Smooth muscle cell (in vitro differentiated cells): ENCODE measurements around the gene TECTA. TPM values are rescaled to one million over a fixed set of nuclear protein-coding genes. Genes with fewer than 3 reads are reported as not detected.

ENCODE experiments used
- DNase-seq: peaks from one replicate; lab custom pipeline; 2025; ENCODE audit not compliant: unreplicated experiment; lab: John Stamatoyannopoulos, UW
- H2AFZ ChIP-seq: fragments of 200-600 bp; sonication (generic); 2 replicates; pipeline ENCODE4 v1.6.0; 2016; ENCODE audit warnings: antibody characterized with exemption, low read depth, mild to moderate bottlenecking
- H3F3A ChIP-seq: fragments of 200-600 bp; sonication (generic); 2 replicates; pipeline ENCODE4 v1.6.0; 2017; ENCODE audit warnings: antibody characterized with exemption, low read depth
- H3K27ac ChIP-seq: fragments of 200-600 bp; sonication (generic); 2 replicates; pipeline ENCODE4 v1.5.1; 2016; ENCODE audit warnings: low read depth, mild to moderate bottlenecking
- H3K27me3 ChIP-seq: fragments of 200-600 bp; sonication (generic); 2 replicates; pipeline ENCODE4 v1.6.1; 2016; ENCODE audit warnings: low read depth, mild to moderate bottlenecking
- H3K36me3 ChIP-seq: fragments of 200-600 bp; sonication (generic); 2 replicates; pipeline ENCODE4 v1.5.1; 2016; ENCODE audit warnings: low read depth
- H3K4me1 ChIP-seq: fragments of 200-600 bp; sonication (generic); 2 replicates; pipeline ENCODE4 v1.5.1; 2016; ENCODE audit warnings: low read depth
- H3K4me2 ChIP-seq: fragments of 200-600 bp; sonication (generic); 2 replicates; pipeline ENCODE4 v1.6.0; 2016; ENCODE audit warnings: mild to moderate bottlenecking
- H3K4me3 ChIP-seq: fragments of 200-600 bp; sonication (generic); 2 replicates; pipeline ENCODE4 v1.5.1; 2016; ENCODE audit warnings: mild to moderate bottlenecking
- H3K79me2 ChIP-seq: fragments of 200-600 bp; sonication (generic); 2 replicates; pipeline ENCODE4 v1.6.0; 2016; ENCODE audit warnings: low read depth, mild to moderate bottlenecking
- H3K9ac ChIP-seq: fragments of 200-600 bp; sonication (generic); 2 replicates; pipeline ENCODE4 v1.6.0; 2016; ENCODE audit warnings: low read depth
- H3K9me3 ChIP-seq: fragments of 200-600 bp; sonication (generic); replicated peaks from 2 replicates; pipeline ENCODE4 v1.5.1; 2016; ENCODE audit warnings: low read depth
- H4K20me1 ChIP-seq: fragments of 200-600 bp; sonication (generic); 2 replicates; pipeline ENCODE4 v1.6.0; 2016; ENCODE audit warnings: low read depth
- WGBS: methylation state at CpG from one replicate; pipeline ENCODE4 v1.1.7; 2016; ENCODE audit warnings: low lambda C conversion rate; 5-methylcytosine and 5-hydroxymethylcytosine counted together
- polyA plus RNA-seq: library from polyadenylated mRNA; unstranded; fragments of >200 nt; fragmentation: Nextera tagmentation; extraction: Ambion mirVana; gene quantifications from 2 replicates; pipeline ENCODE4 v1.2.1, GENCODE V29; 2016
- total RNA-seq: library from RNA; depleted of rRNA; stranded (reverse); fragments of >200 nt; gene quantifications from 2 replicates; pipeline ENCODE4 v1.2.3, GENCODE V29; 2014
- TF ChIP-seq, protein P1 (sequence below): fragments of 200-600 bp; sonication (generic); IDR thresholded peaks from 2 replicates; pipeline ENCODE4 v1.5.1; 2017; ENCODE audit warnings: borderline replicate concordance, mild to moderate bottlenecking, antibody characterized with exemption; ENCODE audit not compliant: insufficient read depth, poor library complexity, severe bottlenecking

Gene TECTA
- total and polyA plus RNA-seq, 2 experiments from 2014 or later = 0.59 to 1.5 TPM

DNA sequence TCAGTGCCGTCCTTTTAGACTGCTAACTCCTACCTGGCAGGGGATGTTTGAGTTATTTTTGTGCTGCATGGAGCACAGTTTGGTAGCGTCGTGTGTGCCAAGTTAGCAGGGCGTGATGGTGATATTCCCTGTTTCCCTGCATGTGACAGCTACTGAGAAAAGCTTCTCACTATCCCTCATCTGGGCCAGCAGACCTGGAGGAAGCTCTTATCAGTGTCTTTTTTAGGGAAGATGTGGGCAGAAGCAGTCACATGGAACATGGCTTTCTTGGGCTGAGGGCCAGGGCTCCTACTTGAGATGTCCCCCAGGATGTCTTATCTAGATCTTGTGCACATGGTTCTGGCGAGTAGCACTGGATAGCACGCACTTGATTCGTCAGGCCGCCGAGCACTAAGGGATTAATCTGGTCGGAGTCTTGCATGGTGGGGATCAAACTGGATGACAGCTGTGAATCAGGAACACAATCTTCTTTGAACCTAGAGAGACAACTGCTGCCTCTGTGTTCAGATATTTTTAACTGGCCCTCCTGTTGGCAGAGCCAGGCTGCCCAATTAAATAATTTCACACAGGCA is 33.8 kb downstream of the TECTA start:
- H2AFZ ChIP-seq = no peak overlapping the region
- H4K20me1 ChIP-seq = no peaks in the 10 kb centered on the region
- H3K4me2 ChIP-seq = no peak overlapping the region
- H3K4me1 ChIP-seq = no peaks in the 10 kb centered on the region
- H3K9me3 ChIP-seq = no peaks in the 10 kb centered on the region
- WGBS = 56% methylated on average over 10 of the region's 10 CpGs
- no peak overlapping the region for H3K4me3 ChIP-seq
- H3K27ac ChIP-seq = no peak overlapping the region
- DNase-seq = no peak
- no peaks in the 10 kb centered on the region for H3K27me3 ChIP-seq
- H3K9ac ChIP-seq = no peak overlapping the region
- TF ChIP-seq, protein P1, sequence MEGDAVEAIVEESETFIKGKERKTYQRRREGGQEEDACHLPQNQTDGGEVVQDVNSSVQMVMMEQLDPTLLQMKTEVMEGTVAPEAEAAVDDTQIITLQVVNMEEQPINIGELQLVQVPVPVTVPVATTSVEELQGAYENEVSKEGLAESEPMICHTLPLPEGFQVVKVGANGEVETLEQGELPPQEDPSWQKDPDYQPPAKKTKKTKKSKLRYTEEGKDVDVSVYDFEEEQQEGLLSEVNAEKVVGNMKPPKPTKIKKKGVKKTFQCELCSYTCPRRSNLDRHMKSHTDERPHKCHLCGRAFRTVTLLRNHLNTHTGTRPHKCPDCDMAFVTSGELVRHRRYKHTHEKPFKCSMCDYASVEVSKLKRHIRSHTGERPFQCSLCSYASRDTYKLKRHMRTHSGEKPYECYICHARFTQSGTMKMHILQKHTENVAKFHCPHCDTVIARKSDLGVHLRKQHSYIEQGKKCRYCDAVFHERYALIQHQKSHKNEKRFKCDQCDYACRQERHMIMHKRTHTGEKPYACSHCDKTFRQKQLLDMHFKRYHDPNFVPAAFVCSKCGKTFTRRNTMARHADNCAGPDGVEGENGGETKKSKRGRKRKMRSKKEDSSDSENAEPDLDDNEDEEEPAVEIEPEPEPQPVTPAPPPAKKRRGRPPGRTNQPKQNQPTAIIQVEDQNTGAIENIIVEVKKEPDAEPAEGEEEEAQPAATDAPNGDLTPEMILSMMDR = no peak
- no peaks in the 10 kb centered on the region for H3F3A ChIP-seq
- no peaks in the 10 kb centered on the region for H3K79me2 ChIP-seq
- H3K36me3 ChIP-seq = no peaks in the 10 kb centered on the region

- H3K27me3 ChIP-seq = no peaks in the 10 kb centered on the region
- H3K36me3 ChIP-seq = no peaks in the 10 kb centered on the region
- WGBS = 94% methylated on average over 11 of the region's 11 CpGs
- no peaks in the 10 kb centered on the region for H3F3A ChIP-seq
- no peak overlapping the region for H3K9ac ChIP-seq
- H2AFZ ChIP-seq = no peak overlapping the region
- H3K4me3 ChIP-seq = no peak overlapping the region
- no peak overlapping the region for H3K27ac ChIP-seq
- no peak overlapping the region for H3K4me2 ChIP-seq
- H4K20me1 ChIP-seq = no peaks in the 10 kb centered on the region
- H3K79me2 ChIP-seq = no peaks in the 10 kb centered on the region
- H3K4me1 ChIP-seq = no peaks in the 10 kb centered on the region
- TF ChIP-seq, protein P1 = no peak
- no peaks in the 10 kb centered on the region for H3K9me3 ChIP-seq
- no peak for DNase-seq
Measured at GRCh38 chr11:121137005-121137404, 36.0 kb downstream of the TECTA start.

DNA sequence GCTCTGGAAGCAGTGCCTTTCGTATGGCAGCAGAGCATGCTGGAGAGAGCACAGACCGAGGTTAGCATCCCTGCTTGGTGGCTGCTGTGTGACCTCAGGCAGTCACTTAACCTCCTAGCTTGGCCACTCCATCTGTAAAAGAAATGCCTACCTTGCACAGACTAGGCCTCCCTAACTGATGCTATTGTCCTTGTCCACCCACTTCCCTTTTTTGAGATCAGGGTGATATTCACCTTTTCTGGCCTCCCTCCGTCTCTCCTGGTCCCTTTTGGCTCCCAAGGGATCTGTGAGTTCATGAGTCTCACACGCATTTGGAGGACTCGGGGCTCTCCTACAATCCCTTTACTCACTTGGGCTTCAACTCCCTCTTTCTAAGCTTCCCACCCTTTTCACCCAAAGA is 37.2 kb downstream of the TECTA start:
- H3K4me1 ChIP-seq = no peaks in the 10 kb centered on the region
- TF ChIP-seq, protein P1 = no peak
- no peaks in the 10 kb centered on the region for H3K27me3 ChIP-seq
- no peak for DNase-seq
- H3K9ac ChIP-seq = no peak overlapping the region
- no peaks in the 10 kb centered on the region for H3K36me3 ChIP-seq
- no peaks in the 10 kb centered on the region for H4K20me1 ChIP-seq
- no peak overlapping the region for H3K27ac ChIP-seq
- H2AFZ ChIP-seq = no peak overlapping the region
- no peaks in the 10 kb centered on the region for H3F3A ChIP-seq
- no peaks in the 10 kb centered on the region for H3K79me2 ChIP-seq
- 96% methylated on average over 5 of the region's 5 CpGs for WGBS
- H3K4me3 ChIP-seq = no peak overlapping the region
- no peak overlapping the region for H3K4me2 ChIP-seq
- H3K9me3 ChIP-seq = no peaks in the 10 kb centered on the region

DNA sequence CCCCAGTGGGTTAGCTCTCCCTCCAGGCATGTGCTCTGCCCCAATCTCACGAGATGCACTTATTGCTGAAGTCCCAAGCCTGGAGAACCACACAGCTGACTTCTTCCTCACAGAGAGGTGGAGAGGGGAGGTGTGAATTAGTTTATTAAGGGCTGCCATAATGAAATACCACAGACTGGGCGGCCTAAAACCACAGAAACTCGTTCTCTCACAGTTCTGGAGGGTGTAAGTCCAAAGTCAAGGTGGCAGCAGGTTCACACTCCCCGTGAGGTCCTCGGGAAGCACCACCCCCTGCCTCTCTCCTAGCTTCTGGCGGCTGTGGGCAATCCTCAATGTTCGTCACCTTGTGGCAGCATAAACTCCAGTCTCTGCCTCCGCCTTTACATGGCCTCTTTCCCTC is 39.3 kb downstream of the TECTA start:
- TF ChIP-seq, protein P1 = no peak
- 86% methylated on average over 8 of the region's 8 CpGs for WGBS
- Histone ChIP-seq H3K9ac (no peak overlapping the region), H4K20me1 (no peaks in the 10 kb centered on the region), H3K9me3 (no peaks in the 10 kb centered on the region), H3K36me3 (no peaks in the 10 kb centered on the region), H3K27me3 (no peaks in the 10 kb centered on the region), H3K4me2 (no peak overlapping the region), H2AFZ (no peak overlapping the region), H3F3A (no peaks in the 10 kb centered on the region), H3K79me2 (no peaks in the 10 kb centered on the region), H3K4me3 (no peak overlapping the region), H3K4me1 (no peaks in the 10 kb centered on the region), H3K27ac (no peak overlapping the region)
- DNase-seq = no peak
